Psoas muscle (tissue), 8 donors: ENCODE measurements around the gene VWA1. TPM values are rescaled to one million over a fixed set of nuclear protein-coding genes. Genes with fewer than 3 reads are reported as not detected.
"Not testable (repeated sequence)": the region's sequence is repeated elsewhere in the genome, so short reads cannot be mapped to it uniquely, and the experiment has no call there.

Experiments used
- ATAC-seq, 4 donors: fragments of 200-7000 bp; cut with Tn5 transposase; one replicate each; pipeline ENCODE4 v1.9.1; 2020; ENCODE audit warnings: moderate library complexity in 3 of 4, mild to moderate bottlenecking in 2 of 4
- DNase-seq, 2 donors: peaks; one replicate each; pipeline ENCODE4 v3.0.0-alpha.2; 2020
- H3K27ac ChIP-seq: fragments of 200-600 bp; one replicate; pipeline ENCODE4 v1.8.0; 2022
- H3K27me3 ChIP-seq, 3 donors: fragments of 200-600 bp in 1 of 3; one replicate each; pipeline versions ENCODE4 v1.6.1 to v1.8.0; 2013 to 2022; ENCODE audit warnings: low read length in 2 of 3, mild to moderate bottlenecking in 2 of 3, moderate library complexity in 1 of 3; ENCODE audit not compliant: insufficient read depth in 3 of 3
- H3K36me3 ChIP-seq, 2 donors: fragments of 200-600 bp in 1 of 2; one replicate each; pipeline versions ENCODE4 v1.6.1 to v1.8.0; 2013 to 2022; ENCODE audit warnings: low read depth in 1 of 2, mild to moderate bottlenecking in 1 of 2, moderate library complexity in 1 of 2; ENCODE audit not compliant: insufficient read depth in 1 of 2
- H3K4me1 ChIP-seq: fragments of 200-600 bp; one replicate; pipeline ENCODE4 v1.8.0; 2022
- H3K4me3 ChIP-seq: fragments of 200-600 bp; one replicate; pipeline ENCODE4 v1.8.0; 2022; ENCODE audit warnings: mild to moderate bottlenecking
- H3K9me3 ChIP-seq: fragments of 200-600 bp; one replicate; pipeline ENCODE4 v1.8.0; 2022
- CTCF ChIP-seq: fragments of 200-600 bp; IDR thresholded peaks from one replicate; pipeline ENCODE4 v1.8.0; 2022; ENCODE audit warnings: antibody characterized with exemption
- WGBS, 3 donors: extraction: QIAGEN DNeasy Blood & Tissue Kit; methylation state at CpG; one replicate each; pipeline versions ENCODE4 v1.1.6 to v1.1.7; 2013; 5-methylcytosine and 5-hydroxymethylcytosine counted together
- intact Hi-C, 2 donors: fragments of 100-400 bp; cut with DNase I; formaldehyde crosslinking; loops; one replicate each; pipeline versions ENCODE4 v1.11.0 to v1.14.2; 2022
- polyA plus RNA-seq, 3 donors: library from polyadenylated mRNA; stranded (reverse); fragments of 200-250 nt; gene quantifications; one replicate each; pipeline ENCODE4 v1.2.3, GENCODE V29; 2013
- total RNA-seq, 4 donors: library from RNA; stranded (reverse); fragmentation: NEBNext Ultra II Directional in 2 of 4; extraction: Animal tissue kit (Norgen Biotek cat#: 25700) in 2 of 4; gene quantifications; one replicate each; pipeline versions ENCODE4 v1.2.1 to v1.2.4, GENCODE V29; 2021 to 2023
- donor health status: healthy with polysubstance abuse.
- donor health status: DM: no; HTN: no; CAD: no; lungs with moderate emphysema.
- donor health status: Bipolar disorder and iron deficiency.
- donor health status: healthy.
- donor health status: DM: yes; HTN: yes; CAD: no.
- donor health status: DM: no; HTN: no; CAD: no.
- donor health status: DM: no; HTN: no; CAD: no.
- donor health status: DM: yes; HTN: yes; CAD: no.

Gene VWA1
- total and polyA plus RNA-seq, 7 donors = 1.4 to 25.3 (median 7.8) TPM

GRCh38 chr1:1461721-1462317 lies 26.3 kb downstream of the VWA1 start:
- intact Hi-C loops = no loop called here
- H3K36me3 ChIP-seq = no peaks in the 10 kb centered on the region
- 42 to 48% (median 44%) methylated on average over 13 to 18 of the region's 18 CpGs for WGBS, 3 donors
- TF ChIP-seq CTCF = no peak
- no peaks in the 10 kb centered on the region for H3K9me3 ChIP-seq
- no peaks in the 10 kb centered on the region for H3K4me1 ChIP-seq
- no peak overlapping the region for H3K27ac ChIP-seq
- DNase-seq = no peak
- ATAC-seq = no peak
- no peak overlapping the region for H3K4me3 ChIP-seq
- peaks cover 0 to 8% (median 0%) of the 10 kb centered on the region in 3 donors for H3K27me3 ChIP-seq

GRCh38 chr1:1462318-1462966 lies 27.0 kb downstream of the VWA1 start:
- peaks cover 0 to 8% (median 0%) of the 10 kb centered on the region in 3 donors for H3K27me3 ChIP-seq
- H3K4me3 ChIP-seq = no peak overlapping the region
- ATAC-seq (peak in 3 of 4 donors; percentile 22 to 67 (median 49)), DNase-seq (no peak)
- H3K4me1 ChIP-seq = no peaks in the 10 kb centered on the region
- intact Hi-C loops = no loop called here
- no peaks in the 10 kb centered on the region for H3K36me3 ChIP-seq
- WGBS, 3 donors = 31 to 45% (median 32%) methylated on average over 26 of the region's 26 CpGs
- TF ChIP-seq CTCF = no peak
- H3K27ac ChIP-seq = no peak overlapping the region
- no peaks in the 10 kb centered on the region for H3K9me3 ChIP-seq

GRCh38 chr1:1463312-1463711 lies 27.8 kb downstream of the VWA1 start:
- H3K4me1 ChIP-seq = no peaks in the 10 kb centered on the region
- H3K36me3 ChIP-seq = no peaks in the 10 kb centered on the region
- no peak overlapping the region for H3K4me3 ChIP-seq
- H3K27ac ChIP-seq = no peak overlapping the region
- TF ChIP-seq CTCF = no peak
- ATAC-seq = no peak
- H3K27me3 ChIP-seq = peaks cover 0 to 8% (median 0%) of the 10 kb centered on the region in 3 donors
- no peaks in the 10 kb centered on the region for H3K9me3 ChIP-seq
- 81 to 86% (median 83%) methylated on average over 7 of the region's 7 CpGs for WGBS, 3 donors
- intact Hi-C loops = no loop called here
- no peak for DNase-seq

GRCh38 chr1:1468196-1468985 lies 32.9 kb downstream of the VWA1 start:
- intact Hi-C loops, H3K27me3 ChIP-seq, H3K27ac ChIP-seq, H3K4me1 ChIP-seq, ATAC-seq, DNase-seq, H3K4me3 ChIP-seq, H3K9me3 ChIP-seq, H3K36me3 ChIP-seq: not testable (repeated sequence)
- WGBS, 3 donors = 73 to 83% (median 77%) methylated on average over 23 to 38 of the region's 44 CpGs
